ENCODE data around the gene SHROOM3. TPM values are rescaled to one million over a fixed set of nuclear protein-coding genes. Genes with fewer than 3 reads are reported as not detected.
A peak's percentile ranks its signal among the peaks of the same experiment; 100 is the strongest.

Gene SHROOM3
- total RNA-seq, 1 donor from 2014 or later = 15.2 TPM

- no peak for ATAC-seq
- intact Hi-C loops (cut with DNase I) = no loop called here
- DNase-seq (ENCODE audit: missing footprints) = no peak
Measured at GRCh38 chr4:76578002-76578560, 143.1 kb downstream of the SHROOM3 start.

- ATAC-seq (no peak), DNase-seq (ENCODE audit: missing footprints) (no peak)
- intact Hi-C loops (cut with DNase I) = no loop called here
Measured at GRCh38 chr4:76579596-76580375, 144.8 kb downstream of the SHROOM3 start.

- intact Hi-C loops (cut with DNase I) = no loop called here
- ATAC-seq = no peak
Measured at GRCh38 chr4:76581077-76581962, 146.3 kb downstream of the SHROOM3 start.

GRCh38 chr4:76582074-76582816, 147.2 kb downstream of the SHROOM3 start:
- ATAC-seq = no peak
- no peak for DNase-seq (ENCODE audit: missing footprints)
- intact Hi-C loops (cut with DNase I) = no loop called here

More at GRCh38 chr4:76581077-76581962, 146.3 kb downstream of the SHROOM3 start:
- DNase-seq (ENCODE audit: missing footprints) = no peak

- intact Hi-C loops (cut with DNase I) = no loop called here
- DNase-seq (ENCODE audit: missing footprints) = no peak
- no peak for ATAC-seq
Measured at GRCh38 chr4:76582817-76583087, 147.7 kb downstream of the SHROOM3 start.

GRCh38 chr4:76584241-76585152, 149.5 kb downstream of the SHROOM3 start:
- no peak for DNase-seq (ENCODE audit: missing footprints)
- no peak for ATAC-seq
- intact Hi-C loops (cut with DNase I) = no loop called here

GRCh38 chr4:76585272-76585671, 150.2 kb downstream of the SHROOM3 start:
- no peak for DNase-seq (ENCODE audit: missing footprints)
- no peak for ATAC-seq
- intact Hi-C loops (cut with DNase I) = no loop called here

- DNase-seq (ENCODE audit: missing footprints) = peak; percentile 84
- intact Hi-C loops (cut with DNase I) = loop anchor here (2.0 kb wide), 1 partner anchor 59 kb away; no protein-coding TSS in a partner anchor
- peak; percentile 83 for ATAC-seq
Measured at GRCh38 chr4:76585897-76586360, 150.9 kb downstream of the SHROOM3 start.

GRCh38 chr4:76588274-76588673, 153.2 kb downstream of the SHROOM3 start:
- no peak for ATAC-seq
- intact Hi-C loops (cut with DNase I) = no loop called here
- DNase-seq (ENCODE audit: missing footprints) = no peak

GRCh38 chr4:76589402-76589801, 154.4 kb downstream of the SHROOM3 start:
- ATAC-seq (no peak), DNase-seq (ENCODE audit: missing footprints) (no peak)
- intact Hi-C loops (cut with DNase I) = no loop called here

GRCh38 chr4:76589872-76590797, 155.1 kb downstream of the SHROOM3 start:
- intact Hi-C loops (cut with DNase I) = loop anchor here (1.0 kb wide), 1 partner anchor 28 kb away; no protein-coding TSS in a partner anchor
- peak; percentile 74 for DNase-seq (ENCODE audit: missing footprints)
- ATAC-seq = peak; percentile 85

- intact Hi-C loops (cut with DNase I) = loop anchor here (1.0 kb wide), 1 partner anchor 29 kb away; no protein-coding TSS in a partner anchor
- DNase-seq (ENCODE audit: missing footprints) = no peak
- ATAC-seq = no peak
Measured at GRCh38 chr4:76590798-76591281, 155.8 kb downstream of the SHROOM3 start.

GRCh38 chr4:76591992-76592391, 157.0 kb downstream of the SHROOM3 start:
- intact Hi-C loops (cut with DNase I) = no loop called here
- ATAC-seq (no peak), DNase-seq (ENCODE audit: missing footprints) (no peak)

GRCh38 chr4:76592460-76592859, 157.4 kb downstream of the SHROOM3 start:
- no peak for ATAC-seq
- intact Hi-C loops (cut with DNase I) = no loop called here
- no peak for DNase-seq (ENCODE audit: missing footprints)

GRCh38 chr4:76594173-76594572, 159.1 kb downstream of the SHROOM3 start:
- DNase-seq (ENCODE audit: missing footprints) (no peak), ATAC-seq (no peak)
- intact Hi-C loops (cut with DNase I) = no loop called here

GRCh38 chr4:76595435-76595834, 160.4 kb downstream of the SHROOM3 start:
- no peak for ATAC-seq
- no peak for DNase-seq (ENCODE audit: missing footprints)
- intact Hi-C loops (cut with DNase I) = no loop called here

- DNase-seq (ENCODE audit: missing footprints) = no peak
- intact Hi-C loops (cut with DNase I) = no loop called here
- ATAC-seq = peak; percentile 45
Measured at GRCh38 chr4:76596713-76597112, 161.7 kb downstream of the SHROOM3 start.
